Neural cell (in vitro differentiated cells): Measurements from ENCODE around the gene TMEM43.

Experiments used
- CTCF ChIP-seq: fragments of 450-650 bp; IDR thresholded peaks from 2 replicates; pipeline ENCODE4 v1.5.1; 2014; ENCODE audit warnings: antibody characterized with exemption, mild to moderate bottlenecking, moderate library complexity; ENCODE audit not compliant: poor library complexity, severe bottlenecking
- EP300 ChIP-seq: fragments of 450-650 bp; conservative IDR thresholded peaks from 2 replicates; pipeline ENCODE4 v1.6.1; 2014; ENCODE audit warnings: antibody characterized with exemption, mild to moderate bottlenecking, moderate library complexity; ENCODE audit not compliant: poor library complexity, severe bottlenecking
- EZH2 ChIP-seq: fragments of 200-600, 300-800 bp; shearing (Covaris generic), sonication (generic); IDR thresholded peaks from 2 replicates; pipeline ENCODE4 v1.6.1; 2014; ENCODE audit warnings: antibody characterized with exemption, low read length, borderline replicate concordance, mild to moderate bottlenecking; ENCODE audit not compliant: insufficient read depth, poor library complexity, severe bottlenecking
- MXI1 ChIP-seq: fragments of 450-650 bp; conservative IDR thresholded peaks from 2 replicates; pipeline ENCODE4 v1.6.1; 2014; ENCODE audit warnings: antibody characterized with exemption, mild to moderate bottlenecking; ENCODE audit not compliant: poor library complexity, severe bottlenecking
- POLR2AphosphoS5 ChIP-seq: IDR thresholded peaks from 2 replicates; pipeline ENCODE4 v1.6.1; 2012
- RAD21 ChIP-seq: fragments of 450-650 bp; conservative IDR thresholded peaks from 2 replicates; pipeline ENCODE4 v1.6.1; 2014; ENCODE audit warnings: antibody characterized with exemption, mild to moderate bottlenecking, moderate library complexity
- REST ChIP-seq: IDR thresholded peaks from 2 replicates; pipeline ENCODE4 v1.6.1; 2012; ENCODE audit warnings: borderline replicate concordance
- TAF1 ChIP-seq: IDR thresholded peaks from 2 replicates; pipeline ENCODE4 v1.6.1; 2012; ENCODE audit warnings: low read depth

GRCh38 chr3:14158370-14158769 is 33.5 kb downstream of the TMEM43 start:
- TF ChIP-seq POLR2AphosphoS5 (no peak), REST (no peak), CTCF (no peak), EZH2 (no peak), MXI1 (no peak), EP300 (no peak), TAF1 (no peak), RAD21 (no peak)
